Measurements from ENCODE around the gene HAUS3. TPM values are rescaled to one million over a fixed set of nuclear protein-coding genes. Genes with fewer than 3 reads are reported as not detected.

Gene HAUS3
- total and polyA plus RNA-seq, 2 experiments from 2014 or later = 13.8 to 14.9 TPM

- TF ChIP-seq EZH2 (IDR thresholded peaks at IDR 0.05; ENCODE audit: insufficient read depth, poor library complexity, severe bottlenecking) (no peak), EZH2phosphoT487 (IDR thresholded peaks at IDR 0.05; ENCODE audit: insufficient read depth, low read depth) (no peak)
- no peak overlapping the region for H3K4me2 ChIP-seq (ENCODE audit: unreplicated experiment)
- WGBS, 2 experiments (ENCODE audit: low coverage in 1 of 2, low lambda C conversion rate in 2 of 2, missing lambda C conversion rate in 2 of 2) = 78 to 83% methylated on average over 6 to 12 of the region's 12 CpGs
- in situ Hi-C loops (cut with MboI) = no loop called here
- no peak overlapping the region for H3K27ac ChIP-seq
- H3K9me3 ChIP-seq (ENCODE audit: low read depth) = no peaks in the 10 kb centered on the region
- H3K36me3 ChIP-seq (ENCODE audit: low read depth) = peaks cover 4% of the 10 kb centered on the region; the same call in 1 of the 2 replicates
- no peaks in the 10 kb centered on the region for H3K9me2 ChIP-seq (ENCODE audit: insufficient read depth)
- no peak for DNase-seq
- H3K79me2 ChIP-seq (ENCODE audit: insufficient read depth) = peaks cover 42% of the 10 kb centered on the region
- H3F3A ChIP-seq (ENCODE audit: insufficient read depth) = no peaks in the 10 kb centered on the region
- H4K20me1 ChIP-seq (ENCODE audit: insufficient read depth) = no peaks in the 10 kb centered on the region; the same call in 1 of the 2 replicates
- no peak overlapping the region for H3K9ac ChIP-seq
- no peaks in the 10 kb centered on the region for H3K4me1 ChIP-seq (ENCODE audit: insufficient read depth)
- no peak overlapping the region for H2AFZ ChIP-seq
- no peak overlapping the region for H3K4me3 ChIP-seq
- no peaks in the 10 kb centered on the region for H3K27me3 ChIP-seq (replicated peaks; ENCODE audit: insufficient read depth)
Observed at GRCh38 chr4:2252530-2253091, 10.7 kb upstream of the HAUS3 start.

- H3K9me2 ChIP-seq (ENCODE audit: insufficient read depth) = no peaks in the 10 kb centered on the region
- no peak for DNase-seq
- H3K9me3 ChIP-seq (ENCODE audit: low read depth) = no peaks in the 10 kb centered on the region
- H3K27me3 ChIP-seq (replicated peaks; ENCODE audit: insufficient read depth) = no peaks in the 10 kb centered on the region
- in situ Hi-C loops (cut with MboI) = no loop called here
- TF ChIP-seq EZH2 (IDR thresholded peaks at IDR 0.05; ENCODE audit: insufficient read depth, poor library complexity, severe bottlenecking) = no peak
- no peak for TF ChIP-seq EZH2phosphoT487 (IDR thresholded peaks at IDR 0.05; ENCODE audit: insufficient read depth, low read depth)
- no peaks in the 10 kb centered on the region; the same call in 1 of the 2 replicates for H4K20me1 ChIP-seq (ENCODE audit: insufficient read depth)
- H3K36me3 ChIP-seq (ENCODE audit: low read depth) = peaks cover 4% of the 10 kb centered on the region; the same call in 1 of the 2 replicates
- H3F3A ChIP-seq (ENCODE audit: insufficient read depth) = no peaks in the 10 kb centered on the region
- H3K9ac ChIP-seq = no peak overlapping the region
- no peak overlapping the region for H3K4me3 ChIP-seq
- no peak overlapping the region for H3K27ac ChIP-seq
- H3K4me2 ChIP-seq (ENCODE audit: unreplicated experiment) = no peak overlapping the region
- peaks cover 35% of the 10 kb centered on the region for H3K79me2 ChIP-seq (ENCODE audit: insufficient read depth)
- no peak overlapping the region for H2AFZ ChIP-seq
- no peaks in the 10 kb centered on the region for H3K4me1 ChIP-seq (ENCODE audit: insufficient read depth)
- 95 to 96% methylated on average over 15 to 16 of the region's 16 CpGs for WGBS, 2 experiments (ENCODE audit: low coverage in 1 of 2, low lambda C conversion rate in 2 of 2, missing lambda C conversion rate in 2 of 2)
Observed at GRCh38 chr4:2251795-2252529, 10.0 kb upstream of the HAUS3 start.

- Histone ChIP-seq H3K9me2 (ENCODE audit: insufficient read depth) (no peaks in the 10 kb centered on the region), H3K9me3 (ENCODE audit: low read depth) (no peaks in the 10 kb centered on the region), H3K27me3 (replicated peaks; ENCODE audit: insufficient read depth) (no peaks in the 10 kb centered on the region), H2AFZ (no peak overlapping the region), H3K4me3 (no peak overlapping the region), H3K27ac (no peak overlapping the region), H3K79me2 (ENCODE audit: insufficient read depth) (peaks cover 30% of the 10 kb centered on the region), H3F3A (ENCODE audit: insufficient read depth) (no peaks in the 10 kb centered on the region), H3K36me3 (ENCODE audit: low read depth) (peaks cover 4% of the 10 kb centered on the region; the same call in 1 of the 2 replicates), H3K9ac (no peak overlapping the region), H4K20me1 (ENCODE audit: insufficient read depth) (no peaks in the 10 kb centered on the region; the same call in 1 of the 2 replicates), H3K4me2 (ENCODE audit: unreplicated experiment) (no peak overlapping the region), H3K4me1 (ENCODE audit: insufficient read depth) (no peaks in the 10 kb centered on the region)
- in situ Hi-C loops (cut with MboI) = no loop called here
- no peak for TF ChIP-seq EZH2 (IDR thresholded peaks at IDR 0.05; ENCODE audit: insufficient read depth, poor library complexity, severe bottlenecking)
- TF ChIP-seq EZH2phosphoT487 (IDR thresholded peaks at IDR 0.05; ENCODE audit: insufficient read depth, low read depth) = no peak
- WGBS, 2 experiments (ENCODE audit: low coverage in 1 of 2, low lambda C conversion rate in 2 of 2, missing lambda C conversion rate in 2 of 2) = 93 to 95% methylated on average over 20 to 25 of the region's 25 CpGs
- DNase-seq = no peak
Observed at GRCh38 chr4:2251073-2251794, 9.3 kb upstream of the HAUS3 start.

GRCh38 chr4:2250357-2251072, 8.6 kb upstream of the HAUS3 start:
- no peaks in the 10 kb centered on the region for H3K4me1 ChIP-seq (ENCODE audit: insufficient read depth)
- no peaks in the 10 kb centered on the region; the same call in 1 of the 2 replicates for H4K20me1 ChIP-seq (ENCODE audit: insufficient read depth)
- H3K4me3 ChIP-seq = no peak overlapping the region
- no peaks in the 10 kb centered on the region for H3K9me2 ChIP-seq (ENCODE audit: insufficient read depth)
- DNase-seq = no peak
- WGBS, 2 experiments (ENCODE audit: low coverage in 1 of 2, low lambda C conversion rate in 2 of 2, missing lambda C conversion rate in 2 of 2) = 86 to 94% methylated on average over 27 to 30 of the region's 30 CpGs
- in situ Hi-C loops (cut with MboI) = no loop called here
- TF ChIP-seq EZH2phosphoT487 (IDR thresholded peaks at IDR 0.05; ENCODE audit: insufficient read depth, low read depth) (no peak), EZH2 (IDR thresholded peaks at IDR 0.05; ENCODE audit: insufficient read depth, poor library complexity, severe bottlenecking) (no peak)
- no peaks in the 10 kb centered on the region for H3K27me3 ChIP-seq (replicated peaks; ENCODE audit: insufficient read depth)
- H3K9me3 ChIP-seq (ENCODE audit: low read depth) = no peaks in the 10 kb centered on the region
- H3K79me2 ChIP-seq (ENCODE audit: insufficient read depth) = peaks cover 24% of the 10 kb centered on the region
- H3K4me2 ChIP-seq (ENCODE audit: unreplicated experiment) = no peak overlapping the region
- H3K9ac ChIP-seq = no peak overlapping the region
- H3K36me3 ChIP-seq (ENCODE audit: low read depth) = peaks cover 4% of the 10 kb centered on the region; the same call in 1 of the 2 replicates
- H3F3A ChIP-seq (ENCODE audit: insufficient read depth) = no peaks in the 10 kb centered on the region
- H2AFZ ChIP-seq = no peak overlapping the region
- no peak overlapping the region for H3K27ac ChIP-seq

Measured in GM23248 (cell line).